NB4 (cell line): ENCODE results near the gene LRRC41.

Experiments used
- DNase-seq: peaks from one replicate; pipeline ENCODE4 v3.0.0; 2010; ENCODE audit warnings: low read depth
- H3K4me3 ChIP-seq: one replicate; pipeline ENCODE4 v1.5.1; 2011; ENCODE audit warnings: mild to moderate bottlenecking, low read depth, low read length, moderate library complexity
- CTCF ChIP-seq: IDR thresholded peaks from one replicate; pipeline ENCODE4 v1.5.1; 2012; ENCODE audit warnings: low read depth, low read length
- MYC ChIP-seq: IDR thresholded peaks from 2 replicates; pipeline ENCODE4 v1.6.1; 2011; ENCODE audit warnings: low read depth, low read length
- POLR2A ChIP-seq: IDR thresholded peaks from 2 replicates; pipeline ENCODE4 v1.6.1; 2011; ENCODE audit warnings: mild to moderate bottlenecking; ENCODE audit not compliant: insufficient read length; ENCODE audit errors: extremely low read depth
- TF ChIP-seq, protein P1 (sequence below): IDR thresholded peaks from 2 replicates; pipeline ENCODE4 v1.6.1; 2011; ENCODE audit warnings: low read depth, low read length

Gene LRRC41

DNA sequence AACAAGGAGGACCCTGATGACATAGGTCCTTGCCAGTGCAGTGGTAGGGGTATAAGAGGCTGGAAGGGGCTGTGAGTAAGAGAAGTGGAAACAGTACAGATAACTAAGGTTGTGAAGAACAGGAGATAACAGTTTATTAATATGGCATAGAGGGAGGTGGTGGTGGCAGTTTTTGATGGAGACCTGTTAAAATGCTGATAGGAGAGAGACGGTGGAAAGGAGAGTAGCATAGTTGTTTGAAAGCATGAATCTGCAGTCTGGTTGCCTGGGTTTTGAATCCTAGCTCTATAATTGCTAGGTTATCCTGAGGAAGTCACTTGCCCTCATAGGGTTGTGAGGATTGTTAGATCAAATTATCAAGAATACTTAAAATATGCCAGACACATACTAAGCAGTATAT, 19.4 kb downstream of the LRRC41 start:
- TF ChIP-seq CTCF (no peak), POLR2A (no peak), MYC (no peak)
- TF ChIP-seq, protein P1, sequence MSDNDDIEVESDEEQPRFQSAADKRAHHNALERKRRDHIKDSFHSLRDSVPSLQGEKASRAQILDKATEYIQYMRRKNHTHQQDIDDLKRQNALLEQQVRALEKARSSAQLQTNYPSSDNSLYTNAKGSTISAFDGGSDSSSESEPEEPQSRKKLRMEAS, result no peak
- no peak for DNase-seq
- no peak overlapping the region for H3K4me3 ChIP-seq

DNA sequence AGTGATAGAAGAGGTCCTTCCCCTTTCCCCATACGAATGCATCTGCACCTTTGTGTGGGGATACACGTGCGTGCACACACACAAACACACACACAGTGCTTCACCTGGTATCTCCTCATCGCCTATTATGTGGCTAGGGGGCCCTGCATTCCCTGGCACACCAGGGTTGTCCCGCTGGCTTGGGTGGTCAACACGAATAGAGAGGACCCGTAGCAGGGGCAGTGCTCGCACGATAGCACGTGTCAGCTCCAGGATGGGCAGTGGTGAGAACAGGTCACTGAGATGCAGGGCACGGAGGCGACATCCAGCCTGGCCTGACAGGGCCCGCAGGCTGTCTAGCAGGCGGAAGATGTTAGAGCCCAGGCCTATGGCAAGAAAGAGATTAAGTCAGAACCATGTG, 22.4 kb downstream of the LRRC41 start:
- DNase-seq, result no peak
- TF ChIP-seq MYC (no peak), POLR2A (no peak), CTCF (no peak)
- TF ChIP-seq, protein P1, result no peak
- H3K4me3 ChIP-seq, result no peak overlapping the region

DNA sequence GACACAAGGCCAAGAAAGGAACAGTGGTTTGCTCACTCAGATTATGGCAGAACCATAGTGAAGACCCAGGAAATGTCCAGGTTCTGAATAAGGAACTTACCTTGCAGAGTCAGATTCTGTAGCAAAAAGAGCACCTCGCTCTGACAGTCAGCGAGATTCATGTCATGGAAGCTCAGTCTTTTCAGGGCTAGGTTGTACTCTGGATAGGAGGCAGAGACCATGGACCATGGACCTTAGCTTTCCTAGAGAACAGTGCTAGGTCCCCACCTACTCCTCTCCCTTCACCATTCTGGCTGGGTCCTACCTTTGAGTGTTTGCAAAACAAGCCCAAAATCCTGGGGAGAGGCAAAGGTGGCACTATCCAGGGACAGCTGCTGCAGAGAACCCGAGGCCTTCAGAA, 23.3 kb downstream of the LRRC41 start:
- no peak for DNase-seq
- H3K4me3 ChIP-seq, result no peak overlapping the region
- TF ChIP-seq CTCF (no peak), MYC (no peak), POLR2A (no peak)
- TF ChIP-seq, protein P1, result no peak

DNA sequence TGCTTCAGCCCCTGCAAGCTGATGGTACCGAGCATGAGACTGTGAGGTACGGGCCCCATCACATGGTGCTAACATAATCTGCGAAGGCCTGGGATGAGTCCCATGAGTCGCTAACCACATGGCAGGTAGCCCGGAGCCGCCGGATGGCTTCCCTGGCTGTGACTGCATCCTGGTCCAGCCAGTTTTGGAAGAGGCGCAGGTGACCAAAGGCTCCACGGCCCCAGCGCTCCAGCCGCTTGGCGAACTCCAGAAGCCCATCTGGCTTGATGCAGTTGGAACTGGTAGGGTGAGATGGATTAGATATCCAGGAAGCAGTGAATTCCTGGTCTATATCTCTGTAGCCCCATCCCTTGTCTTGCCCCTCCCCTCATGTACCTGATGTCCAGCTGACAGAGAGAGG, 24.6 kb downstream of the LRRC41 start:
- no peak for DNase-seq
- TF ChIP-seq, protein P1, result no peak
- no peak for TF ChIP-seq MYC
- TF ChIP-seq POLR2A, result no peak
- no peak for TF ChIP-seq CTCF
- H3K4me3 ChIP-seq, result no peak overlapping the region

DNA sequence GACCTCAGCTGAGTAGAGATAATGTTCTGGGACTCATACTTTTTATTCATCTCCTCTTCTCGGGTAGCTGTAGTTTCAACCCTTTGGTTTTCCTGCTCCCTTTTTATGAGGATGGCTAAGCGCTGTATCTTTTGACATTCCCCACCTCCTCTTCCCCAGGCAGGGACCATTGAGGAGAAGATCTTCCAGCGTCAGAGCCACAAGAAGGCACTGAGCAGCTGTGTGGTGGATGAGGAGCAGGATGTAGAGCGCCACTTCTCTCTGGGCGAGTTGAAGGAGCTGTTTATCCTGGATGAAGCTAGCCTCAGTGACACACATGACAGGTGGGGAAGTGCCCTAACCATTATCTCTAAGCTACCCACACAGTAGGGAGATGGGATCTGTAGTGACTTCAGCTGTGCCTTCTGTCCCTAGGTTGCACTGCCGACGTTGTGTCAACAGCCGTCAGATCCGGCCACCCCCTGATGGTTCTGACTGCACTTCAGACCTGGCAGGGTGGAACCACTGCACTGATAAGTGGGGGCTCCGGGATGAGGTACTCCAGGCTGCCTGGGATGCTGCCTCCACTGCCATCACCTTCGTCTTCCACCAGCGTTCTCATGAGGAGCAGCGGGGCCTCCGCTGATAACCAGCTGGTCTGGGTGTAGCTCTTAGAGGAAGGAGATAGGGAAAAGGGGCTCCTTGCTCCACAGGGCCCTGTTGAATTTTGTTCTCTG, 25.6 kb downstream of the LRRC41 start:
- H3K4me3 ChIP-seq, result no peak overlapping the region
- no peak for TF ChIP-seq CTCF
- TF ChIP-seq POLR2A, result no peak
- TF ChIP-seq, protein P1, result no peak
- TF ChIP-seq MYC, result no peak
- DNase-seq, result no peak

DNA sequence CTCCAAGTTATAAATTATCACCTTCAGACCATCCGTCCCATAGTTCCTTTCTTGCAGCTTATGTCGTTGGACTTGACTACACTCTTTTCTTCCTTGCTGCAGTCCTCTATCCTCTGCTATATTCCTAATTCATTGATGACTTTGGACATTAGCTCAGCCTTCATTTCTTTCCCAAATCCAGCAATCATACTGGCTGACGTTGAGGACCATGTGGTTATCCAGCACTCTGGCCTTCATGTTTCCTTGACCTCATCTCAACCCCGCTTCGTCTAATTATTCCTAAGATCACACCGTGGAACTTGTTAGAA, 28.4 kb downstream of the LRRC41 start:
- TF ChIP-seq CTCF (no peak), POLR2A (no peak), MYC (no peak)
- TF ChIP-seq, protein P1, result no peak

More for the DNA sequence above, 28.4 kb downstream of the LRRC41 start:
- H3K4me3 ChIP-seq, result no peak overlapping the region
- no peak for DNase-seq
